Trophoblast cell (in vitro differentiated cells and primary cell): Measurements from ENCODE around the gene PLP1.
A peak's percentile ranks its signal among the peaks of the same experiment; 100 is the strongest.

Experiments used
- DNase-seq, 2 donors: peaks; one replicate each; pipeline ENCODE4 v3.0.0-alpha.2; 2016
- H2AFZ ChIP-seq: 2 replicates; pipeline ENCODE4 v1.6.1; 2013; ENCODE audit warnings: low read length, moderate library complexity, mild to moderate bottlenecking; ENCODE audit not compliant: insufficient read depth, poor library complexity
- H2AK5ac ChIP-seq: 2 replicates; pipeline ENCODE4 v1.6.1; 2013; ENCODE audit warnings: mild to moderate bottlenecking, low read length
- H2BK120ac ChIP-seq: 2 replicates; pipeline ENCODE4 v1.6.1; 2013; ENCODE audit warnings: low read length, mild to moderate bottlenecking, moderate library complexity; ENCODE audit not compliant: insufficient read depth, poor library complexity
- H2BK12ac ChIP-seq: 2 replicates; pipeline ENCODE4 v1.6.1; 2013; ENCODE audit warnings: mild to moderate bottlenecking, low read length, moderate library complexity
- H2BK5ac ChIP-seq: 2 replicates; pipeline ENCODE4 v1.6.1; 2013; ENCODE audit warnings: low read length, low read depth, moderate library complexity, mild to moderate bottlenecking; ENCODE audit not compliant: poor library complexity
- H3K14ac ChIP-seq: 2 replicates; pipeline ENCODE4 v1.6.1; 2013; ENCODE audit warnings: mild to moderate bottlenecking, low read length
- H3K18ac ChIP-seq: 2 replicates; pipeline ENCODE4 v1.6.1; 2013; ENCODE audit warnings: mild to moderate bottlenecking, low read length
- H3K23ac ChIP-seq: 2 replicates; pipeline ENCODE4 v1.6.1; 2013; ENCODE audit warnings: low read length
- H3K27ac ChIP-seq: 2 replicates; pipeline ENCODE4 v1.5.1; 2013; ENCODE audit warnings: low read depth, mild to moderate bottlenecking, inconsistent platforms, low read length, moderate library complexity
- H3K27me3 ChIP-seq: 2 replicates; pipeline ENCODE4 v1.6.1; 2013; ENCODE audit warnings: inconsistent platforms, mild to moderate bottlenecking, low read length, moderate library complexity; ENCODE audit not compliant: insufficient read depth
- H3K36me3 ChIP-seq, 2 experiments: 1 replicate in 1 of 2; 2 replicates in 1 of 2; pipeline ENCODE4 v1.6.1; 2013; ENCODE audit warnings: low read length in 2 of 2, mild to moderate bottlenecking in 2 of 2, moderate library complexity in 1 of 2; ENCODE audit not compliant: insufficient read depth in 2 of 2, control insufficient read depth in 1 of 2
- H3K4ac ChIP-seq: 2 replicates; pipeline ENCODE4 v1.6.1; 2013; ENCODE audit warnings: low read depth, mild to moderate bottlenecking, low read length, moderate library complexity
- H3K4me1 ChIP-seq, 2 experiments: 1 replicate in 1 of 2; 2 replicates in 1 of 2; pipeline ENCODE4 v1.6.1; 2013; ENCODE audit warnings: low read length in 2 of 2, mild to moderate bottlenecking in 2 of 2, moderate library complexity in 1 of 2; ENCODE audit not compliant: insufficient read depth in 2 of 2, control insufficient read depth in 1 of 2
- H3K4me2 ChIP-seq: 2 replicates; pipeline ENCODE4 v1.6.1; 2013; ENCODE audit warnings: inconsistent platforms, mild to moderate bottlenecking, low read length, moderate library complexity
- H3K4me3 ChIP-seq: 2 replicates; pipeline ENCODE4 v1.5.1; 2013; ENCODE audit warnings: mild to moderate bottlenecking, low read depth, low read length, inconsistent platforms
- H3K79me1 ChIP-seq: one replicate; pipeline ENCODE4 v1.6.1; 2013; ENCODE audit warnings: low read length
- H3K79me2 ChIP-seq: 2 replicates; pipeline ENCODE4 v1.6.1; 2013; ENCODE audit warnings: low read length, mild to moderate bottlenecking; ENCODE audit not compliant: control insufficient read depth, insufficient read depth, poor library complexity
- H3K9ac ChIP-seq: 2 replicates; pipeline ENCODE4 v1.6.1; 2013; ENCODE audit warnings: mild to moderate bottlenecking, low read length
- H3K9me3 ChIP-seq: 2 replicates; pipeline ENCODE4 v1.6.1; 2013; ENCODE audit warnings: low read depth, mild to moderate bottlenecking, control low read depth, inconsistent platforms, low read length; ENCODE audit not compliant: insufficient read depth
- H4K12ac ChIP-seq: 2 replicates; pipeline ENCODE4 v1.6.1; 2013; ENCODE audit warnings: low read depth, mild to moderate bottlenecking, low read length, moderate library complexity
- H4K8ac ChIP-seq: 2 replicates; pipeline ENCODE4 v1.6.1; 2013; ENCODE audit warnings: low read depth, mild to moderate bottlenecking, low read length, moderate library complexity
- H4K91ac ChIP-seq: one replicate; pipeline ENCODE4 v1.6.1; 2013; ENCODE audit warnings: low read depth, mild to moderate bottlenecking, low read length, moderate library complexity
- WGBS: extraction: QIAGEN DNeasy Blood & Tissue Kit; methylation state at CpG from one replicate; pipeline ENCODE4 v1.1.7; 2013; ENCODE audit warnings: missing lambda C conversion rate; ENCODE audit not compliant: insufficient read length, insufficient coverage; ENCODE audit errors: extremely low coverage; 5-methylcytosine and 5-hydroxymethylcytosine counted together

Gene PLP1

GRCh38 chrX:103791826-103792485, 15.3 kb downstream of the PLP1 start:
- Histone ChIP-seq H3K9me3 (no peaks in the 10 kb centered on the region), H3K27ac (no peak overlapping the region), H2BK120ac (no peak overlapping the region), H3K4me1 (no peaks in the 10 kb centered on the region), H2AK5ac (no peak overlapping the region), H3K79me1 (no peaks in the 10 kb centered on the region), H3K9ac (no peak overlapping the region), H2AFZ (no peak overlapping the region), H3K14ac (no peak overlapping the region), H3K36me3 (no peaks in the 10 kb centered on the region), H2BK5ac (no peak overlapping the region), H4K91ac (no peak overlapping the region), H4K8ac (no peak overlapping the region), H3K79me2 (no peaks in the 10 kb centered on the region), H3K23ac (no peak overlapping the region), H3K4me2 (no peak overlapping the region), H3K4ac (no peak overlapping the region), H3K4me3 (no peak overlapping the region), H2BK12ac (no peak overlapping the region), H3K27me3 (no peaks in the 10 kb centered on the region), H4K12ac (no peak overlapping the region), H3K18ac (no peak overlapping the region)
- WGBS = no CpG with 5 or more reads among the region's 2 CpGs
- peak in 1 of 2 donors; percentile 66 for DNase-seq

- Histone ChIP-seq H3K27me3 (no peaks in the 10 kb centered on the region), H2BK5ac (no peak overlapping the region), H3K79me2 (no peaks in the 10 kb centered on the region), H3K18ac (no peak overlapping the region), H2AK5ac (no peak overlapping the region), H2AFZ (no peak overlapping the region), H3K4me1 (no peaks in the 10 kb centered on the region), H3K9me3 (no peaks in the 10 kb centered on the region), H2BK12ac (no peak overlapping the region), H4K8ac (no peak overlapping the region), H3K36me3 (no peaks in the 10 kb centered on the region), H4K12ac (no peak overlapping the region), H4K91ac (no peak overlapping the region), H3K9ac (no peak overlapping the region), H3K27ac (no peak overlapping the region), H2BK120ac (no peak overlapping the region), H3K4me3 (no peak overlapping the region), H3K14ac (no peak overlapping the region), H3K4me2 (no peak overlapping the region), H3K79me1 (no peaks in the 10 kb centered on the region), H3K4ac (no peak overlapping the region), H3K23ac (no peak overlapping the region)
- no CpG with 5 or more reads among the region's 6 CpGs for WGBS
- peak; percentile 30 to 73 for DNase-seq
Observed at GRCh38 chrX:103792916-103793544, 16.4 kb downstream of the PLP1 start.

- Histone ChIP-seq H2AK5ac (no peak overlapping the region), H2BK12ac (no peak overlapping the region), H3K79me2 (no peaks in the 10 kb centered on the region), H3K4me2 (no peak overlapping the region), H3K79me1 (no peaks in the 10 kb centered on the region), H3K27ac (no peak overlapping the region), H2AFZ (no peak overlapping the region), H2BK120ac (no peak overlapping the region), H3K9me3 (no peaks in the 10 kb centered on the region), H3K9ac (no peak overlapping the region), H3K36me3 (no peaks in the 10 kb centered on the region), H3K14ac (no peak overlapping the region), H4K8ac (no peak overlapping the region), H4K12ac (no peak overlapping the region), H3K27me3 (no peaks in the 10 kb centered on the region), H3K4ac (no peak overlapping the region), H3K18ac (no peak overlapping the region), H4K91ac (no peak overlapping the region), H3K4me3 (no peak overlapping the region), H3K23ac (no peak overlapping the region), H3K4me1 (no peaks in the 10 kb centered on the region), H2BK5ac (no peak overlapping the region)
- WGBS = no CpG with 5 or more reads among the region's 2 CpGs
- DNase-seq = no peak
Observed at GRCh38 chrX:103793545-103793940, 16.9 kb downstream of the PLP1 start.

GRCh38 chrX:103794119-103794518, 17.5 kb downstream of the PLP1 start:
- Histone ChIP-seq H3K36me3 (no peaks in the 10 kb centered on the region), H2AFZ (no peak overlapping the region), H3K14ac (no peak overlapping the region), H3K4me2 (no peak overlapping the region), H3K9me3 (no peaks in the 10 kb centered on the region), H4K8ac (no peak overlapping the region), H3K4ac (no peak overlapping the region), H3K4me1 (no peaks in the 10 kb centered on the region), H2AK5ac (no peak overlapping the region), H3K9ac (no peak overlapping the region), H3K79me1 (no peaks in the 10 kb centered on the region), H3K27me3 (no peaks in the 10 kb centered on the region), H3K23ac (no peak overlapping the region), H2BK120ac (no peak overlapping the region), H2BK5ac (no peak overlapping the region), H3K27ac (no peak overlapping the region), H4K12ac (no peak overlapping the region), H3K79me2 (no peaks in the 10 kb centered on the region), H3K4me3 (no peak overlapping the region), H3K18ac (no peak overlapping the region), H4K91ac (no peak overlapping the region), H2BK12ac (no peak overlapping the region)
- WGBS = no CpG with 5 or more reads among the region's 4 CpGs
- no peak for DNase-seq
